Heart left ventricle (tissue), 16 donors: ENCODE measurements around the gene ADM2. TPM values are rescaled to one million over a fixed set of nuclear protein-coding genes. Genes with fewer than 3 reads are reported as not detected.

Experiments used
- ATAC-seq, 4 donors: fragments of 200-7000 bp; cut with Tn5 transposase; one replicate each; pipeline ENCODE4 v1.9.1; 2020 to 2022; ENCODE audit warnings: moderate library complexity in 4 of 4, mild to moderate bottlenecking in 3 of 4, moderate number of reproducible peaks in 1 of 4
- DNase-seq, 5 donors: peaks; one replicate each; pipeline ENCODE4 v3.0.0-alpha.2; 2020
- H3K27ac ChIP-seq, 12 donors: fragments of 200-600 bp; sonication (generic) in 4 of 12; one replicate each; pipeline versions ENCODE4 v1.5.0 to v1.8.0; 2016 to 2022; ENCODE audit warnings: mild to moderate bottlenecking in 2 of 12
- H3K27me3 ChIP-seq, 9 donors: fragments of 200-600 bp; sonication (generic) in 2 of 9; one replicate each; pipeline versions ENCODE4 v1.5.1 to v1.8.0; 2016 to 2022; ENCODE audit warnings: mild to moderate bottlenecking in 3 of 9
- H3K36me3 ChIP-seq, 9 donors: fragments of 200-600 bp; sonication (generic) in 2 of 9; one replicate each; pipeline versions ENCODE4 v1.5.0 to v1.8.0; 2018 to 2022; ENCODE audit warnings: mild to moderate bottlenecking in 2 of 9
- H3K4me1 ChIP-seq, 12 donors: fragments of 200-600 bp; sonication (generic) in 4 of 12; one replicate each; pipeline versions ENCODE4 v1.5.0 to v1.8.0; 2016 to 2022; ENCODE audit warnings: mild to moderate bottlenecking in 3 of 12
- H3K4me3 ChIP-seq, 12 donors: fragments of 200-600 bp; sonication (generic) in 4 of 12; one replicate each; pipeline versions ENCODE4 v1.5.0 to v1.8.0; 2017 to 2022; ENCODE audit warnings: mild to moderate bottlenecking in 9 of 12, moderate library complexity in 4 of 12
- H3K9me3 ChIP-seq, 12 donors: fragments of 200-600 bp; sonication (generic) in 4 of 12; one replicate each; pipeline versions ENCODE4 v1.5.0 to v1.8.0; 2016 to 2022; ENCODE audit warnings: mild to moderate bottlenecking in 1 of 12
- POLR2A ChIP-seq, 2 donors: fragments of 450-650 bp; IDR thresholded peaks; one replicate each; pipeline ENCODE4 v1.6.1; 2017; ENCODE audit warnings: antibody characterized with exemption in 2 of 2, mild to moderate bottlenecking in 2 of 2, moderate library complexity in 2 of 2
- WGBS, 4 donors: extraction: QIAGEN DNeasy Blood & Tissue Kit in 2 of 4; methylation state at CpG; one replicate each; pipeline versions ENCODE4 v1.1.5 to v1.1.7; 2013 to 2018; 5-methylcytosine and 5-hydroxymethylcytosine counted together
- intact Hi-C, 10 donors: fragments of 100-400 bp; cut with DNase I; formaldehyde crosslinking; loops; one replicate each; pipeline versions ENCODE4 v1.11.1 to v1.14.2; 2022
- polyA plus RNA-seq, 2 donors: library from polyadenylated mRNA; stranded (reverse); fragments of 200-250 nt; gene quantifications; one replicate each; pipeline ENCODE4 v1.2.3, GENCODE V29; 2013
- total RNA-seq, 9 donors: library from RNA; depleted of rRNA in 2 of 9; stranded (reverse); fragments of >200 nt in 2 of 9; fragmentation: NEBNext Ultra II Directional in 3 of 9; extraction: Animal tissue kit (Norgen Biotek cat#: 25700) in 3 of 9; gene quantifications; one replicate each; pipeline versions ENCODE4 v1.1.0 to v1.2.4, GENCODE V29; 2016 to 2023
- TF ChIP-seq, protein P1 (sequence below), 12 donors: fragments of 200-600 bp; sonication (generic) in 4 of 12; IDR thresholded peaks; one replicate each; pipeline versions ENCODE4 v1.5.0 to v1.8.0; 2018 to 2022; ENCODE audit warnings: antibody characterized with exemption in 12 of 12, mild to moderate bottlenecking in 5 of 12
- donor health status: ischemic (EF 13 %, LVEDD 7.1; RV severe dilation, severe dysfunction).
- donor health status: healthy with polysubstance abuse.
- donor health status: DM: no; HTN: yes; CAD: no.
- donor health status: DM: no; HTN: no; CAD: no.
- donor health status: ischemic (EF 25% LVEDD 6.9; RV normal size, moderate dysfunction).
- donor health status: ischemic (EF 25% LVEDD 5.7; RV mildly dilated, moderate dysfunction).
- donor health status: healthy.
- donor health status: DM: yes; HTN: yes; CAD: no.
- donor health status: ischemic (EF 35%, LVEDD 5.7; RV mildly dilated, moderate dysfunction).
- donor health status: nonischemic (EF 11% LVEDD 7.7; RV severe dilation, severe dysfunction).
- donor health status: DM: yes; HTN: yes; CAD: no.
- donor health status: PGD.
- donor health status: ischemic (EF 29% LVEDD 5.4; RV normal size, mild dysfunction).
- donor health status: nonischemic (EF 23%, LVEDD 6.1; RV moderate dilation, normal function).

Gene ADM2
- total and polyA plus RNA-seq, 11 donors, result 0.04 to 0.67 (median 0.20) TPM; not detected in 7

DNA sequence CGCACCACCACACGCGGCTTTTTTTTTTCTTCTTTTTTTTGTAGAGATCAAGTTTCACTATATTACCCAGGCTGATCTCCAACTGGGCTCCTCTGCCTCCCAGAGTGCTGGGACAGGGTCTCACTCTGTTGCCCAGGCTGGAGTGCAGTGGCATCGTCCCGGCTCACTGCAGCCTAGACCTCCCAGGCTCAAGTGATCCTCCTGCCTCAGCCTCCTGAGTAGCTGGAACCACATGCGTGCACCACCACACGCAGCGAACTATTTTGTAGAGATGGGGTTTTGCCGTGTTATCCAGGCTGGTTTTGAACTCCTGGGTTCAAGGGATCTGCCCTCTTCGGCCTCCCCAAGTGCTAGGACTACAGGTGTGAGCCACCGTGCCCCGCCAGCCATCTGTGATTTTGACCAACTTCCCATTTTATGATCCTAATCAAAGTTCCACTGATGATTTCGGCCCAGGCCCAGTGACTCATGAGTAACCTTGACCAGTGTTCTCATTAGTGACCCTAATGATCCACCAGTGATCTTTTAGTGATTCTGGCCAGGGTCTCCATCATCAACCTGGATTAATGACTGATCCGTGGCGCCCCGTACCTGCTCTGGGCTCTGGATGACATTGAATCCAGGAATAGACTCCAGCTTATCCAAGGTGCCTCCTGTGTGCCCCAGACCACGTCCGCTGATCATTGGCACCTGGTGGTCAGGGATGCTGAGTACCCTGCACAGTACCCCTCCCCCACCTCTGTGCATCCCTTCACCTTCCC, 46.8 kb downstream of the ADM2 start:
- intact Hi-C loops, result loop anchor here in 4 of 10 donors (2.0 to 10.0 kb wide), 5 partner anchors 34 to 283 kb away; partner anchors contain the start of genes CHKB (in 1 of the 4), SYCE3 (in 1 of the 4) and TUBGCP6 (in 1 of the 4)
- Histone ChIP-seq H3K27me3 (peaks cover 0 to 38% (median 4%) of the 10 kb centered on the region in 9 donors), H3K36me3 (peaks cover 0 to 38% (median 10%) of the 10 kb centered on the region in 9 donors), H3K9me3 (no peaks in the 10 kb centered on the region), H3K4me3 (peak overlapping the region in 3 of 12 donors; percentile 86 to 89 (median 88)), H3K4me1 (peaks cover 0 to 76% (median 44%) of the 10 kb centered on the region in 12 donors), H3K27ac (peak overlapping the region in 4 of 12 donors; percentile 94 to 98 (median 96))
- DNase-seq, result peak in 2 of 5 donors; percentile 26 to 67
- no peak for ATAC-seq
- TF ChIP-seq POLR2A (IDR thresholded peaks at IDR 0.05), result no peak
- TF ChIP-seq, protein P1, sequence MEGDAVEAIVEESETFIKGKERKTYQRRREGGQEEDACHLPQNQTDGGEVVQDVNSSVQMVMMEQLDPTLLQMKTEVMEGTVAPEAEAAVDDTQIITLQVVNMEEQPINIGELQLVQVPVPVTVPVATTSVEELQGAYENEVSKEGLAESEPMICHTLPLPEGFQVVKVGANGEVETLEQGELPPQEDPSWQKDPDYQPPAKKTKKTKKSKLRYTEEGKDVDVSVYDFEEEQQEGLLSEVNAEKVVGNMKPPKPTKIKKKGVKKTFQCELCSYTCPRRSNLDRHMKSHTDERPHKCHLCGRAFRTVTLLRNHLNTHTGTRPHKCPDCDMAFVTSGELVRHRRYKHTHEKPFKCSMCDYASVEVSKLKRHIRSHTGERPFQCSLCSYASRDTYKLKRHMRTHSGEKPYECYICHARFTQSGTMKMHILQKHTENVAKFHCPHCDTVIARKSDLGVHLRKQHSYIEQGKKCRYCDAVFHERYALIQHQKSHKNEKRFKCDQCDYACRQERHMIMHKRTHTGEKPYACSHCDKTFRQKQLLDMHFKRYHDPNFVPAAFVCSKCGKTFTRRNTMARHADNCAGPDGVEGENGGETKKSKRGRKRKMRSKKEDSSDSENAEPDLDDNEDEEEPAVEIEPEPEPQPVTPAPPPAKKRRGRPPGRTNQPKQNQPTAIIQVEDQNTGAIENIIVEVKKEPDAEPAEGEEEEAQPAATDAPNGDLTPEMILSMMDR (IDR thresholded peaks at IDR 0.05), result no peak
- 89 to 94% (median 93%) methylated on average over 18 of the region's 18 CpGs for WGBS, 4 donors

DNA sequence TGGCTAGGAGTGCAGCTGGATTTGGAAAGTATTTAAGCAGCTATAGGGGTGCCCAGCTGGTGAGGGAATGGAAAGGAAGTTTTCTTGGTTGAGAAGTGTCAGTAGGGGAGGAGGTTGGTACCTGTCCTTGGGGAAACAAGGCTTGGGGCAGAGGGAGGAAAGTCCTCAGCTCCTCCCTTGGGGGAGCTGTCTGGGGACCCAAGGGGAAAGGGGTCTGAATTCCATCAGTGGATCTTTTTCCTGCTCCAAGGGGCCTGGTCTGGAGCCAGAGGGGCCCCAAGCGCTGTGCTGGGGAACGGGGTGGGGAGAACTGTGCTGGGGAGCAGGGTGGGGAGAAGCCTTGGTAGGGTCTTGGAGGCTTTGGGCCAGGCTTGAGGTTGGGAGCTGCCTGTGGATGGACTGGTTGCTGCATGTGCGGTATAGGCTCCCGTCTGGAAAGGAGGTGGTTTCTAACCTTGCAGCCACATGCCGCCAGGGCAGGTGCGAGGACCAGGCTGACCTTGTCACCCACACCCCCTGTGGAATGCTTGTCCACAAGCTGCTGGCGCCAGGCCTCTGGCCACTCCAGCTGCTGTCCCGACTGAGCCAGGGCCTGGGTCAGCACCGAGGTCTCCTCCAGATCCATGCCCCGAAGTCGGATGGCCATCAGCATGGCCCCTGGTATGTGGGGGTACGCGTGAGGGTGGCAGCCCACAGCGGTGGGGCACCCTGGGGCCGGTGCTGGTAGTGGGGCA, 47.5 kb downstream of the ADM2 start:
- H3K27ac ChIP-seq, result peak overlapping the region; percentile 78 to 98 (median 94)
- intact Hi-C loops, result loop anchor here in 3 of 10 donors (1.0 to 10.0 kb wide), 4 partner anchors 33 to 284 kb away; partner anchors contain the start of genes SYCE3 (in 1 of the 3) and TUBGCP6 (in 1 of the 3)
- H3K36me3 ChIP-seq, result peaks cover 0 to 31% (median 2%) of the 10 kb centered on the region in 9 donors
- peaks cover 0 to 45% (median 4%) of the 10 kb centered on the region in 9 donors for H3K27me3 ChIP-seq
- 59 to 64% (median 62%) methylated on average over 7 to 15 of the region's 15 CpGs for WGBS, 4 donors
- H3K9me3 ChIP-seq, result no peaks in the 10 kb centered on the region
- peak in 2 of 5 donors; percentile 44 to 62 for DNase-seq
- peak overlapping the region; percentile 48 to 89 (median 72) for H3K4me3 ChIP-seq
- H3K4me1 ChIP-seq, result peaks cover 0 to 77% (median 44%) of the 10 kb centered on the region in 12 donors
- no peak for TF ChIP-seq POLR2A (IDR thresholded peaks at IDR 0.05)
- TF ChIP-seq, protein P1 (IDR thresholded peaks at IDR 0.05), result no peak
- ATAC-seq, result no peak

DNA sequence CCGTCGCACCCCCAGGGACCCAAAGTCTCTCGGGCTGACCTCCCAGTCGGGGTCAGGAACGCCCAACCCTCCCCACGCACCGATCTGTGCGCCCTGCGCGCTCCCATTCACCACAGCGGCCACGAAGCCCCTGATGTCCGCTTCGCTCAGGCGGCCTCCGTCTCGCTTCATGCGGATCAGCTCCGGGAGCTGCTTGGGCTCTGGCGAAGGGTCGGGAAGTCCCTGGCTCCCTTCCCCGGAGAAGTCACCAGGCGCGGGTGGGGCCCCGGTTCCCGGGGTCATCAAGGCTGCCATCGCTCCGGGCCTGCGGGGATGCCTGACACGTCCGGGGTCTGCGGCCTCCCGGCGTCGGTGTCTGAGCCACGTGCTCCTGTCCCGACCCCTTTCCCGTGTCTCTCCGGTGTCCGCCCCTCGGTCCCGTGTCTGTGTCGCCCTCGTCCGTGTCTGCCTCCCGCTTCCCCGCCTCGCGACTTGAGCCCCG, 48.1 kb downstream of the ADM2 start:
- H3K36me3 ChIP-seq, result peaks cover 0 to 24% (median 0%) of the 10 kb centered on the region in 9 donors
- TF ChIP-seq, protein P1 (IDR thresholded peaks at IDR 0.05), result no peak
- TF ChIP-seq POLR2A (IDR thresholded peaks at IDR 0.05), result no peak
- 3 to 16% (median 9%) methylated on average over 23 to 50 of the region's 50 CpGs for WGBS, 4 donors
- H3K27ac ChIP-seq, result peak overlapping the region; percentile 78 to 98 (median 94)
- ATAC-seq (no peak), DNase-seq (peak in 1 of 5 donors; percentile 66)
- H3K4me3 ChIP-seq, result peak overlapping the region; percentile 48 to 89 (median 72)
- H3K27me3 ChIP-seq, result peaks cover 0 to 51% (median 5%) of the 10 kb centered on the region in 9 donors
- peaks cover 0 to 71% (median 39%) of the 10 kb centered on the region in 12 donors for H3K4me1 ChIP-seq
- intact Hi-C loops, result loop anchor here in 3 of 10 donors (1.0 to 10.0 kb wide), 4 partner anchors 33 to 285 kb away; partner anchors contain the start of genes SYCE3 (in 1 of the 3) and TUBGCP6 (in 1 of the 3)
- H3K9me3 ChIP-seq, result no peaks in the 10 kb centered on the region
